T47D (cell line): ENCODE data around the gene CCNL2.

Source experiments
- DNase-seq, 2 experiments: peaks; one replicate each; pipeline versions ENCODE4 v3.0.0 to v3.0.0-alpha.2; 2011 to 2012; ENCODE audit warnings: low read depth in 1 of 2, low spot score in 1 of 2
- JUND ChIP-seq: IDR thresholded peaks from 2 replicates; pipeline ENCODE4 v1.6.1; 2012; ENCODE audit warnings: low read depth
- in situ Hi-C: cut with HindIII; loops from 2 replicates; pipeline ENCODE4 v1.10.0; 2016; ENCODE audit warnings: low sequenced_read_pairs, low pct_unique_long_range_greater_than_20kb

Gene CCNL2

GRCh38 chr1:1337793-1338147, 61.4 kb downstream of the CCNL2 start:
- TF ChIP-seq JUND = no peak
- peak; percentile 67 to 91 for DNase-seq
- in situ Hi-C loops = no loop called here

- DNase-seq = no peak
- in situ Hi-C loops = no loop called here
- no peak for TF ChIP-seq JUND
Measured at GRCh38 chr1:1336931-1337792, 62.0 kb downstream of the CCNL2 start.

GRCh38 chr1:1336446-1336845, 62.7 kb downstream of the CCNL2 start:
- TF ChIP-seq JUND = no peak
- in situ Hi-C loops = no loop called here
- DNase-seq = no peak

GRCh38 chr1:1335792-1336248, 63.3 kb downstream of the CCNL2 start:
- no peak for TF ChIP-seq JUND
- no peak for DNase-seq
- in situ Hi-C loops = no loop called here
